HEK293T (cell line): Measurements from ENCODE around the gene KRAS.

ENCODE experiments used
- CTCF ChIA-PET: fragments of 350-600 bp; formaldehyde crosslinking; extraction: SDS; loops from one replicate; lab custom pipeline; 2021; ENCODE audit warnings: antibody characterized with exemption, inconsistent platforms; lab: Yijun Ruan, JAX
- POLR2A ChIA-PET: fragments of 350-600 bp; formaldehyde crosslinking; extraction: SDS; loops from one replicate; lab custom pipeline; 2020; ENCODE audit warnings: antibody characterized with exemption, inconsistent platforms; lab: Yijun Ruan, JAX
- DNase-seq: peaks from one replicate; pipeline ENCODE4 v3.0.0; 2012; ENCODE audit warnings: mixed read lengths; ENCODE audit errors: extremely low spot score
- ARNT ChIP-seq: fragments of 450-650 bp; IDR thresholded peaks from 2 replicates; pipeline ENCODE4 v1.6.1; 2017; ENCODE audit warnings: mild to moderate bottlenecking
- BHLHE40 ChIP-seq: fragments of 450-650 bp; IDR thresholded peaks from 2 replicates; pipeline ENCODE4 v1.6.1; 2016; ENCODE audit warnings: mild to moderate bottlenecking, moderate library complexity, borderline replicate concordance
- CTBP1 ChIP-seq: fragments of 450-650 bp; IDR thresholded peaks from 2 replicates; pipeline ENCODE4 v1.6.1; 2016; ENCODE audit warnings: borderline replicate concordance
- ELF4 ChIP-seq: fragments of 450-650 bp; IDR thresholded peaks from 2 replicates; pipeline ENCODE4 v1.6.1; 2017; ENCODE audit warnings: antibody characterized with exemption
- FOXA1 ChIP-seq: fragments of 450-650 bp; IDR thresholded peaks from 2 replicates; pipeline ENCODE4 v1.6.1; 2016; ENCODE audit warnings: mild to moderate bottlenecking
- FOXK2 ChIP-seq: fragments of 450-650 bp; IDR thresholded peaks from 2 replicates; pipeline ENCODE4 v1.6.1; 2016; ENCODE audit warnings: mild to moderate bottlenecking
- FOXM1 ChIP-seq: fragments of 450-650 bp; IDR thresholded peaks from 2 replicates; pipeline ENCODE4 v1.6.1; 2017; ENCODE audit warnings: mild to moderate bottlenecking, borderline replicate concordance
- HDGF ChIP-seq: fragments of 450-650 bp; IDR thresholded peaks from 2 replicates; pipeline ENCODE4 v1.6.1; 2017; ENCODE audit warnings: antibody characterized with exemption, borderline replicate concordance
- L3MBTL2 ChIP-seq: fragments of 450-650 bp; conservative IDR thresholded peaks from 2 replicates; pipeline ENCODE4 v1.6.1; 2016; ENCODE audit warnings: mild to moderate bottlenecking
- LEF1 ChIP-seq: fragments of 450-650 bp; IDR thresholded peaks from 2 replicates; pipeline ENCODE4 v1.6.1; 2017; ENCODE audit warnings: mild to moderate bottlenecking, borderline replicate concordance
- NFRKB ChIP-seq: fragments of 450-650 bp; IDR thresholded peaks from 2 replicates; pipeline ENCODE4 v1.6.1; 2016; ENCODE audit warnings: mild to moderate bottlenecking, moderate library complexity
- SP1 ChIP-seq: fragments of 450-650 bp; IDR thresholded peaks from 2 replicates; pipeline ENCODE4 v1.6.1; 2017
- SUZ12 ChIP-seq: fragments of 450-650 bp; IDR thresholded peaks from 2 replicates; pipeline ENCODE4 v1.6.1; 2016; ENCODE audit warnings: mild to moderate bottlenecking
- TARDBP ChIP-seq: fragments of 450-650 bp; IDR thresholded peaks from 2 replicates; pipeline ENCODE4 v1.6.1; 2016
- ZNF384 ChIP-seq: fragments of 450-650 bp; IDR thresholded peaks from 2 replicates; pipeline ENCODE4 v1.6.1; 2016
- TF ChIP-seq, protein P1 (sequence below): fragments of 450-650 bp; IDR thresholded peaks from 2 replicates; pipeline ENCODE4 v1.6.1; 2016

The KRAS gene

DNA sequence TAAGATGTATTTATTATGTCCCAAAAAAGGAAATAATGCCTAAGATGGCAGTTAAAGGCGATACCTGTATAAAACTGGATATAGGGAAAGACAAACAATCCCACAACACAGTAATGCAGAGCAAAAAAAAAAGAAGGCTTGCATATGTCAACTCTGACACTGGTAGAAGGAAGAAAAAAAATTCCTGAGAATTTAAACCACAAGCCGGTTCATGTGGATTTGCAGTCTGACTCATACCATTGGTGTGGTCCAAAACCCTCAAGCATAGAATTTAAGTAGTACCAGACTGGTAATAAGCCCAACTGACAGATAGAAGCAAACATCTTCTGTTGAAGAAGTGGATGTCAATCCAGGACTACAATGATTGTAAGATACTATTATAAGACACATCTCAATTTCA is 62.9 kb downstream of the KRAS start:
- TF ChIP-seq ARNT: no peak
- TF ChIP-seq TARDBP: no peak
- TF ChIP-seq L3MBTL2: no peak
- TF ChIP-seq SP1: no peak
- TF ChIP-seq BHLHE40: no peak
- no peak for TF ChIP-seq HDGF
- no peak for TF ChIP-seq SUZ12
- TF ChIP-seq CTBP1: no peak
- TF ChIP-seq LEF1: no peak
- no peak for TF ChIP-seq ELF4
- no peak for TF ChIP-seq FOXM1
- TF ChIP-seq FOXA1: no peak
- TF ChIP-seq, protein P1, sequence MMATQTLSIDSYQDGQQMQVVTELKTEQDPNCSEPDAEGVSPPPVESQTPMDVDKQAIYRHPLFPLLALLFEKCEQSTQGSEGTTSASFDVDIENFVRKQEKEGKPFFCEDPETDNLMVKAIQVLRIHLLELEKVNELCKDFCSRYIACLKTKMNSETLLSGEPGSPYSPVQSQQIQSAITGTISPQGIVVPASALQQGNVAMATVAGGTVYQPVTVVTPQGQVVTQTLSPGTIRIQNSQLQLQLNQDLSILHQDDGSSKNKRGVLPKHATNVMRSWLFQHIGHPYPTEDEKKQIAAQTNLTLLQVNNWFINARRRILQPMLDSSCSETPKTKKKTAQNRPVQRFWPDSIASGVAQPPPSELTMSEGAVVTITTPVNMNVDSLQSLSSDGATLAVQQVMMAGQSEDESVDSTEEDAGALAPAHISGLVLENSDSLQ: no peak
- TF ChIP-seq ZNF384: no peak
- TF ChIP-seq NFRKB: no peak
- CTCF ChIA-PET: no interaction called here

DNA sequence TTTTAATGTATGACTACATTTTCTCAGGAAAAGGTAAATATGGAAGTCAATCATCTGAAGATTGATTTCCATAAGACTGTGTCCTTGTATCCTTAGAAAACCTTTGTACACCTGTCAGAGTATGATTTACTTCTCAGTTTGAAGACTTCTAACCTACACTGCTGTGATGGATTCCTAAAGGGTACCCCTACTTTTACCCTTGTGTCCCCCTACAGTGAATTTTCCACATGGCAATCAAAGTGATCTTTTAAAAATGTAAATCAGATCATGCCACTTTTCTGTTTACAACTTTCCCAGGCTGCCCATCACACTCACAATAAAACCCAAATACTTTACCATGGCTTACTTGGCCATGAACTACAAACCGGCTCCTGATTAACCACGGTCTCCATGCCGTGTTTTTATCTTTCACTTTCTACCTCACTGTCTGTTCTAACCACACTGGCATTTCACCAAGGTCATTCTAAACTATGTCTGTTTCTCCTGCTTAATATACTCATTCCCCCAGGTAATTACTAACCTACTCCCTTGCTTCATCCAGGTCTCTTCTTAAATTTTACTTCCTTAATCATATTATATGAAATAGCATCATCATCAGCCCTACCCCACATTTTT is 63.8 kb downstream of the KRAS start:
- no peak for TF ChIP-seq FOXM1
- POLR2A ChIA-PET: no interaction called here
- no peak for DNase-seq
- CTCF ChIA-PET: no interaction called here

More for the DNA sequence above, 62.9 kb downstream of the KRAS start:
- no peak for DNase-seq
- POLR2A ChIA-PET: no interaction called here

DNA sequence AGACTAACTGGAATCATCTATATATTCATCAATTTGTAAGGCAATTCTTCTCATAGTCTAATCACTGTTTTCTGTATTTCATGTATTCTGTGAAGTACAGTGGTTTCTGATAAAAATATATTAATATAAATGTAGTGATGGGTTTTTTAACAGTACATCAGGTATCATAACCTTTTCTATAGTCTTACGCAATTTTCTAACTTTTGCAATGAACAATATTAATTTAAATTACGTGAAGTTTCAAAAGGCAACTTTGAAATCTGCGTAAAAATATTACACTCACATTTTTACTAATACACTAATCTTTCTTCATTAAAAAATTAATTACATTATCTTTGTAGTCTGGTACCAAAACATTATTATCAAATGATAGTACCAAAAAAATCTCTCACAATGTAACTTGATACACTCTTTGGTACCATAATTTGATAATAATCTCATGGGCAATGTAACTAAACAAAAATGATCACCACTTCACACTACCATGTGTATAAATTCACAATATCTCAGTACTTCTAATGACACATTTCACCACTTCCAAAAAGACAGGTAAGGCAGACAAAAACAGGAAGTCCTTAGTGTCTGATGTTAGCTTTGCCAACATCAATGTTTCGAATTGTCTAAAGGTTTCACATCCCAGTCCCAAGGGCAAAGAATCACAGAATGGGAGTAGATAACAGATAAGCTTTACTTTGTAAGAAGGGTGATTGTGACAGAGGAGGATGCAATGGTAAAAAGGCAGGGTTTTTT is 64.5 kb downstream of the KRAS start:
- POLR2A ChIA-PET: no interaction called here
- CTCF ChIA-PET: no interaction called here
- no peak for DNase-seq
- no peak for TF ChIP-seq CTBP1
- TF ChIP-seq ZNF384: no peak
- no peak for TF ChIP-seq FOXK2
- no peak for TF ChIP-seq ARNT
- no peak for TF ChIP-seq LEF1
- no peak for TF ChIP-seq TARDBP
- TF ChIP-seq FOXA1: no peak
- TF ChIP-seq SP1: no peak
- TF ChIP-seq FOXM1: no peak
- no peak for TF ChIP-seq NFRKB
- no peak for TF ChIP-seq ELF4
- no peak for TF ChIP-seq HDGF
- TF ChIP-seq L3MBTL2: no peak
- TF ChIP-seq, protein P1: no peak
- TF ChIP-seq SUZ12: no peak
- TF ChIP-seq BHLHE40: no peak

DNA sequence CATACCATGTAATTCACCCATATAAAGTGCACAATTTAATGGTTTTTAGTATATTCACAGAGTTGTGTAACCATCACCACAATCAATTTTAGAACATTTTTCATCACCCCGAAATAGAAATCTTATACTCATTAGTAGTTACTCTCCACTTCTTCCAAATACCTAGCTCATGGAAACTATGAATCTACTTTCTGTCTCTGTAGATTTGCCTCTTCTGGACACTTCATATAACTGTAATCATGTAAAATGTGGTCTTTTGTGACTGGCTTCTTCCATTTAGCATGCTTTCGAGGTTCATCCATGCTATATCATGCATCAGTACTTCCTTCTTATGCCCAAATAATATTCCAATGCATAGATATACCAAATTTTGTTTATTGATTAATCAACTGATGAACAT is 66.6 kb downstream of the KRAS start:
- TF ChIP-seq TARDBP (no peak), L3MBTL2 (no peak)
- ChIA-PET POLR2A (no interaction called here), CTCF (no interaction called here)
- DNase-seq: no peak

DNA sequence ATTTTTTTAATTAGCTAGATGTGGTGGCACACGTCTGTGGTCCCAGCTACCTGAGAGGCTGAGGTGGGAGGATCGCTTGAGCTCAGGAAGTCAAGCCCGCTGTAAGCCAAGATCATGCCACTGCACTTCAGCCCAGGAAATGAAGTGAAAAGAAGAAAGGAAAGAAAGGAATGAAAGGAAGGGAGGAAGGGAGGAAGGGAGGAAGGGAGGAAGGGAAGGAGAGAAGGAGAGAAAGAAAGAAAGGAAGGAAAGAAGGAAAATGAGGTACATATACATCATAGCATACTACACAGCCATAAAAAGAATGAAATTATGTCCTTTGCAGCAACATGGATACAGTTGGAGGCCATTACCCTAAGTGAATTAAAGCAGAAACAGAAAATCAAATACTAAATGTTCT is 68.0 kb downstream of the KRAS start:
- ChIA-PET POLR2A (no interaction called here), CTCF (interaction anchor here (0.6 to 0.7 kb wide), 2 partner anchors 204 to 526 kb away, joined by 3 read pairs; no protein-coding TSS in a partner anchor)
- TF ChIP-seq SP1 (no peak), SUZ12 (no peak), ARNT (no peak), ELF4 (no peak), ZNF384 (no peak), FOXM1 (no peak), FOXK2 (no peak), HDGF (no peak), L3MBTL2 (no peak), FOXA1 (no peak), TARDBP (no peak), BHLHE40 (no peak), NFRKB (no peak), LEF1 (no peak), CTBP1 (no peak)
- TF ChIP-seq, protein P1: no peak
- DNase-seq: no peak

DNA sequence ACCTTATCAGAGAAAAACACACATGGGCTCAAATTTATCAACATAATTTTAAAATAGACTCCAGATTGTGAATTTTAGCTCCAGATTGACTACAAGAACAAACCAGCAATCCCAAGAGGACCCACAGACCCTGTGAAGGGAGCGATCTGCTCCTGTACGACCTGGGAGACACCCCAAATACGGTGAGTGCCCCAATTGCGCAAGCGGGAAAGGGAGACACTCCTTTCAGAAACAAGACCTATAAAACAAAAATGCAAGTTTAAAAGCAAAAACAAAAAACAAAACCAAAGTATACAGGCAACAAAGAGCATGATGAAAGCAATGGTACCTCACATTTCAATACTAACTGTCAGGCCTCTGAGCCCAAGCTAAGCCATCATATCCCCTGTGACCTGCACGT is 87.9 kb downstream of the KRAS start:
- CTCF ChIA-PET: no interaction called here

More for the DNA sequence above, 87.9 kb downstream of the KRAS start:
- POLR2A ChIA-PET: no interaction called here
- TF ChIP-seq ZNF384: no peak
- TF ChIP-seq L3MBTL2: no peak
- TF ChIP-seq FOXK2: no peak
- TF ChIP-seq SUZ12: no peak
- no peak for TF ChIP-seq ELF4
- TF ChIP-seq FOXM1: no peak
- TF ChIP-seq HDGF: no peak
- TF ChIP-seq SP1: no peak
- TF ChIP-seq NFRKB: no peak
- TF ChIP-seq CTBP1: no peak
- no peak for TF ChIP-seq TARDBP
- DNase-seq: no peak
